ENCODE results near the gene UBAP1. TPM values are rescaled to one million over a fixed set of nuclear protein-coding genes. Genes with fewer than 3 reads are reported as not detected.
A peak's percentile ranks its signal among the peaks of the same experiment; 100 is the strongest.

Gene UBAP1
- total RNA-seq, 4 donors from 2014 or later, result 13.5 to 37.8 (median 31.7) TPM

DNA sequence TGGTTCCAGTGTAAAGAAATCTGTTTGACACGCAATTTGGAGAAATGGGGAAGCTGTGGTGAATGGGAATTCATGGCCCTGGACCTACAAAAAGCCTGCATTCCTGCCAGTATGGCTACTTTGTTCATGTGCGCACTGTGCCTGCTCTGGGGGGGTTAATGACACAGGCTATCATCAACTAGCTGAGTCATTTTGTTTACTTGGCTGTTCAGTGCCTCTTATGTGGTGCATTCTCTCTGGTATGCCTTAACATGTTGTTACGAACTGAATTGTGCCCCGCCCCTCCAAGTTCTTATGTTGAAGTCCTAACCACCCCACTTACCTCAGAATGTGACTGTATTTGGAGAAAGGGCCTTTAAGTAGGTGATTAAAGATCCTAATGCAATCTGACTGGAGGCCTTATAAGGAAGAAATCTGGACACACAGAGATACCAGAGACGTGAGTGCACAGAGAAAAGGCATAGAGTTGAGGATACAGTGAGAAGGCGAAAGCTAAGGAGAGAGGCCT lies 20.4 kb upstream of the UBAP1 start:
- intact Hi-C loops (cut with DNase I; ENCODE audit: low total_unique reads), result no loop called here

DNA sequence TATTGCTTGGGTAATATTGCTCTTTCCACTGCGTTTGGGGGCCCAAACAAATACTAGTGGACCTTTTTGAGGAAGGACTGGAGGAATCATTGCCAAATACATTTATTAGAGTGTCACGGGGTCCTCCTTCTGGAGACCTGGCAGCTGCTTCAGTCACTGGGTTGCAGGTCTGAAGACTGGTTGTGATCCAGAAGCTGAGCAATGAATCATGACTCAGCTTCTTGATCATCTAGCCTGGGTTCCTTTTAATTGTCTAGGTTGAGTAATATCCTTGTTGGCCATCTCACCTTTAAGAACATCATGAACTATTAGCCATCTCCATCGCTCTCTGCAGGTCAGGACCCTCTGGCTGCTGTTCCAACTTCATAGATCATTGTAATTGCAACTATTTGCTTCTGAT lies 15.4 kb upstream of the UBAP1 start:
- Histone ChIP-seq H3K4me1 (no peaks in the 10 kb centered on the region), H3K36me3 (no peaks in the 10 kb centered on the region), H3K27ac (no peak overlapping the region), H3K27me3 (no peaks in the 10 kb centered on the region), H3K4me3 (no peak overlapping the region), H3K9me3 (no peaks in the 10 kb centered on the region)
- 86 to 90% methylated on average over 3 of the region's 3 CpGs for WGBS, 2 donors (ENCODE audit: low coverage in 1 of 2)
- intact Hi-C loops (cut with DNase I; ENCODE audit: low total_unique reads) (no loop called here), in situ Hi-C loops (cut with MboI; ENCODE audit: low pct_ligation_motif_present in 1 of 4, low pct_unique_long_range_greater_than_20kb in 1 of 4, low sequenced_read_pairs in 3 of 4) (no loop called here)
- TF ChIP-seq, protein P1, sequence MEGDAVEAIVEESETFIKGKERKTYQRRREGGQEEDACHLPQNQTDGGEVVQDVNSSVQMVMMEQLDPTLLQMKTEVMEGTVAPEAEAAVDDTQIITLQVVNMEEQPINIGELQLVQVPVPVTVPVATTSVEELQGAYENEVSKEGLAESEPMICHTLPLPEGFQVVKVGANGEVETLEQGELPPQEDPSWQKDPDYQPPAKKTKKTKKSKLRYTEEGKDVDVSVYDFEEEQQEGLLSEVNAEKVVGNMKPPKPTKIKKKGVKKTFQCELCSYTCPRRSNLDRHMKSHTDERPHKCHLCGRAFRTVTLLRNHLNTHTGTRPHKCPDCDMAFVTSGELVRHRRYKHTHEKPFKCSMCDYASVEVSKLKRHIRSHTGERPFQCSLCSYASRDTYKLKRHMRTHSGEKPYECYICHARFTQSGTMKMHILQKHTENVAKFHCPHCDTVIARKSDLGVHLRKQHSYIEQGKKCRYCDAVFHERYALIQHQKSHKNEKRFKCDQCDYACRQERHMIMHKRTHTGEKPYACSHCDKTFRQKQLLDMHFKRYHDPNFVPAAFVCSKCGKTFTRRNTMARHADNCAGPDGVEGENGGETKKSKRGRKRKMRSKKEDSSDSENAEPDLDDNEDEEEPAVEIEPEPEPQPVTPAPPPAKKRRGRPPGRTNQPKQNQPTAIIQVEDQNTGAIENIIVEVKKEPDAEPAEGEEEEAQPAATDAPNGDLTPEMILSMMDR (IDR thresholded peaks at IDR 0.05), result no peak
- TF ChIP-seq EP300 (IDR thresholded peaks at IDR 0.05; ENCODE audit: low read depth), result no peak
- TF ChIP-seq POLR2A (IDR thresholded peaks at IDR 0.05), result no peak
- no peak for TF ChIP-seq POLR2AphosphoS5 (IDR thresholded peaks at IDR 0.05)
- DNase-seq, result no peak

More for the DNA sequence above, 20.4 kb upstream of the UBAP1 start:
- 74% methylated on average over 4 to 6 of the region's 6 CpGs for WGBS, 2 donors (ENCODE audit: low coverage in 1 of 2)
- peak; percentile 15 for DNase-seq
- no peak overlapping the region for H3K4me3 ChIP-seq
- H3K9me3 ChIP-seq, result no peaks in the 10 kb centered on the region
- in situ Hi-C loops (cut with MboI; ENCODE audit: low pct_ligation_motif_present in 1 of 4, low pct_unique_long_range_greater_than_20kb in 1 of 4, low sequenced_read_pairs in 3 of 4), result no loop called here
- H3K36me3 ChIP-seq, result no peaks in the 10 kb centered on the region
- TF ChIP-seq, protein P1 (IDR thresholded peaks at IDR 0.05), result no peak
- TF ChIP-seq POLR2A (IDR thresholded peaks at IDR 0.05) (no peak), POLR2AphosphoS5 (IDR thresholded peaks at IDR 0.05) (no peak), EP300 (IDR thresholded peaks at IDR 0.05; ENCODE audit: low read depth) (no peak)
- H3K27ac ChIP-seq, result no peak overlapping the region
- no peaks in the 10 kb centered on the region for H3K4me1 ChIP-seq
- no peaks in the 10 kb centered on the region for H3K27me3 ChIP-seq

DNA sequence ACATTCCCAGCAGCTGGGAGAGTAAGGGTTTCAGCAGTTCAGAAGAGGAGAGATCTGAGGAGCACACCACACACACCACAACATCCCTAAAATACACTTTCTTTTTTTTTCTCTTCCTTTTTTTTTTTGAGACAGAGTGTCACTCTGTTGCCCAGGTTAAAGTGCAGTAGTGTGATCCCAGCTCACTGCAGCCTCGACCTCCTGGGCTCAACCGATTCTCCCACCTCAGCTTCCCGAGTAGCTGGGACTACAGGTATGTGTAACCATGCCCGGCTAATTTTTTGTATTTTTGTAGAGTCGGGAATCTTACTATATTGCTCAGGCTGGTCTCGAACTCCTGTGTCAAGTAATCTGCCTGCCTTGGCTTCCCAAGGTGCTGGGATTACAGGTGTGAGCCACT lies 9.7 kb upstream of the UBAP1 start:
- peaks cover 0 to 12% (median 9%) of the 10 kb centered on the region in 4 donors for H3K4me1 ChIP-seq
- 91% methylated on average over 6 of the region's 6 CpGs; no CpG with 5 or more reads in 1 of the 2 donors for WGBS, 2 donors (ENCODE audit: low coverage in 1 of 2)
- no peak overlapping the region for H3K4me3 ChIP-seq
- TF ChIP-seq, protein P1 (IDR thresholded peaks at IDR 0.05), result no peak
- TF ChIP-seq EP300 (IDR thresholded peaks at IDR 0.05; ENCODE audit: low read depth), result no peak
- no peak for TF ChIP-seq POLR2A (IDR thresholded peaks at IDR 0.05)
- no peak for TF ChIP-seq POLR2AphosphoS5 (IDR thresholded peaks at IDR 0.05)
- in situ Hi-C loops (cut with MboI; ENCODE audit: low pct_ligation_motif_present in 1 of 4, low pct_unique_long_range_greater_than_20kb in 1 of 4, low sequenced_read_pairs in 3 of 4), result no loop called here
- H3K9me3 ChIP-seq, result no peaks in the 10 kb centered on the region
- intact Hi-C loops (cut with DNase I; ENCODE audit: low total_unique reads), result no loop called here
- H3K36me3 ChIP-seq, result no peaks in the 10 kb centered on the region
- no peaks in the 10 kb centered on the region for H3K27me3 ChIP-seq
- no peak overlapping the region for H3K27ac ChIP-seq
- no peak for DNase-seq

DNA sequence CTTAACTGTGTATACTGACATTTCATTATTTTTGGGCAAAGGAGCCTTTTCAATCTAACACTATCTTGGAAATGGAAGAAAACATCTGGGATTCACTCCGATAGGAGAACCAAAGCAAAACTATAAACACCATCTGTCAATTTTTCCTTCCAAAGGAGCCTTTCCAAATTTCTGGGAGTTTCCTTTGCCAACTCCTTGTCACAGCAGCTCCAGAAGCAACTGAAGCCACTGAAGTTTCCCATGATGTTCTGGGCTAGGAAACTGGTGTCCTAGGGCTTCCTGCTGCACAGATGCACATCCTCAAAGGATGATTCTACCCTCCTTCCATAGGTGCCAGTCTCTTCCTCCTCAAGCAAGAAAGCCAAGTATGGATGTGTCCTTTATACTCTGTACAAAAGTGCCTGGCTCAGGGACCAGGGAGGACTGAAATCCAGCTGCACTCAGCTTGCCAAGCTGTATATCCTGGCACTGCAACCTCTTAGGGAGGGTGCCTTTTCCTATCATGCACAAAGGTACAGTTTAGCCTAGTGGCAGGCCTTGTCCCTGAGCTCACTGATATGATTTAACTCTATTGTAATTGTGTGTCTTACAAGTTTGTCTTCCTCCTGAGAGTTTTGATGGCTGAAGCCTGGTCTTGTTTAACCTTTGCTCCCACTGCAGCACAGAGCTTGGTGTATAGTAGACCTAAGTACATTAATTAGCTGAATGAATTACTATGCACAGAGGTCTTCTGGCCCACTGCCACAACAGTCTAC lies 8.4 kb upstream of the UBAP1 start:
- intact Hi-C loops (cut with DNase I; ENCODE audit: low total_unique reads) (no loop called here), in situ Hi-C loops (cut with MboI; ENCODE audit: low pct_ligation_motif_present in 1 of 4, low pct_unique_long_range_greater_than_20kb in 1 of 4, low sequenced_read_pairs in 3 of 4) (no loop called here)
- Histone ChIP-seq H3K36me3 (no peaks in the 10 kb centered on the region), H3K27ac (peak overlapping the region; percentile 8 to 43 (median 31)), H3K4me3 (no peak overlapping the region), H3K4me1 (peaks cover 0 to 12% (median 9%) of the 10 kb centered on the region in 4 donors), H3K27me3 (no peaks in the 10 kb centered on the region), H3K9me3 (no peaks in the 10 kb centered on the region)
- DNase-seq, result no peak
- WGBS, 2 donors (ENCODE audit: low coverage in 1 of 2), result 67 to 83% methylated on average over 1 of the region's 1 CpG
- no peak for TF ChIP-seq POLR2AphosphoS5 (IDR thresholded peaks at IDR 0.05)
- TF ChIP-seq EP300 (IDR thresholded peaks at IDR 0.05; ENCODE audit: low read depth), result no peak
